Smooth muscle cell (in vitro differentiated cells): ENCODE results near the gene SDK2. TPM values are rescaled to one million over a fixed set of nuclear protein-coding genes. Genes with fewer than 3 reads are reported as not detected.

Source experiments
- DNase-seq: peaks from one replicate; lab custom pipeline; 2025; ENCODE audit not compliant: unreplicated experiment; lab: John Stamatoyannopoulos, UW
- H2AFZ ChIP-seq: fragments of 200-600 bp; sonication (generic); 2 replicates; pipeline ENCODE4 v1.6.0; 2016; ENCODE audit warnings: antibody characterized with exemption, low read depth, mild to moderate bottlenecking
- H3F3A ChIP-seq: fragments of 200-600 bp; sonication (generic); 2 replicates; pipeline ENCODE4 v1.6.0; 2017; ENCODE audit warnings: antibody characterized with exemption, low read depth
- H3K27ac ChIP-seq: fragments of 200-600 bp; sonication (generic); 2 replicates; pipeline ENCODE4 v1.5.1; 2016; ENCODE audit warnings: low read depth, mild to moderate bottlenecking
- H3K27me3 ChIP-seq: fragments of 200-600 bp; sonication (generic); 2 replicates; pipeline ENCODE4 v1.6.1; 2016; ENCODE audit warnings: low read depth, mild to moderate bottlenecking
- H3K36me3 ChIP-seq: fragments of 200-600 bp; sonication (generic); 2 replicates; pipeline ENCODE4 v1.5.1; 2016; ENCODE audit warnings: low read depth
- H3K4me1 ChIP-seq: fragments of 200-600 bp; sonication (generic); 2 replicates; pipeline ENCODE4 v1.5.1; 2016; ENCODE audit warnings: low read depth
- H3K4me2 ChIP-seq: fragments of 200-600 bp; sonication (generic); 2 replicates; pipeline ENCODE4 v1.6.0; 2016; ENCODE audit warnings: mild to moderate bottlenecking
- H3K4me3 ChIP-seq: fragments of 200-600 bp; sonication (generic); 2 replicates; pipeline ENCODE4 v1.5.1; 2016; ENCODE audit warnings: mild to moderate bottlenecking
- H3K79me2 ChIP-seq: fragments of 200-600 bp; sonication (generic); 2 replicates; pipeline ENCODE4 v1.6.0; 2016; ENCODE audit warnings: low read depth, mild to moderate bottlenecking
- H3K9ac ChIP-seq: fragments of 200-600 bp; sonication (generic); 2 replicates; pipeline ENCODE4 v1.6.0; 2016; ENCODE audit warnings: low read depth
- H3K9me3 ChIP-seq: fragments of 200-600 bp; sonication (generic); replicated peaks from 2 replicates; pipeline ENCODE4 v1.5.1; 2016; ENCODE audit warnings: low read depth
- H4K20me1 ChIP-seq: fragments of 200-600 bp; sonication (generic); 2 replicates; pipeline ENCODE4 v1.6.0; 2016; ENCODE audit warnings: low read depth
- WGBS: methylation state at CpG from one replicate; pipeline ENCODE4 v1.1.7; 2016; ENCODE audit warnings: low lambda C conversion rate; 5-methylcytosine and 5-hydroxymethylcytosine counted together
- polyA plus RNA-seq: library from polyadenylated mRNA; unstranded; fragments of >200 nt; fragmentation: Nextera tagmentation; extraction: Ambion mirVana; gene quantifications from 2 replicates; pipeline ENCODE4 v1.2.1, GENCODE V29; 2016
- total RNA-seq: library from RNA; depleted of rRNA; stranded (reverse); fragments of >200 nt; gene quantifications from 2 replicates; pipeline ENCODE4 v1.2.3, GENCODE V29; 2014
- TF ChIP-seq, protein P1 (sequence below): fragments of 200-600 bp; sonication (generic); IDR thresholded peaks from 2 replicates; pipeline ENCODE4 v1.5.1; 2017; ENCODE audit warnings: borderline replicate concordance, mild to moderate bottlenecking, antibody characterized with exemption; ENCODE audit not compliant: insufficient read depth, poor library complexity, severe bottlenecking

SDK2 gene
- total and polyA plus RNA-seq, 2 experiments from 2014 or later = 4.6 to 6.5 TPM

DNA sequence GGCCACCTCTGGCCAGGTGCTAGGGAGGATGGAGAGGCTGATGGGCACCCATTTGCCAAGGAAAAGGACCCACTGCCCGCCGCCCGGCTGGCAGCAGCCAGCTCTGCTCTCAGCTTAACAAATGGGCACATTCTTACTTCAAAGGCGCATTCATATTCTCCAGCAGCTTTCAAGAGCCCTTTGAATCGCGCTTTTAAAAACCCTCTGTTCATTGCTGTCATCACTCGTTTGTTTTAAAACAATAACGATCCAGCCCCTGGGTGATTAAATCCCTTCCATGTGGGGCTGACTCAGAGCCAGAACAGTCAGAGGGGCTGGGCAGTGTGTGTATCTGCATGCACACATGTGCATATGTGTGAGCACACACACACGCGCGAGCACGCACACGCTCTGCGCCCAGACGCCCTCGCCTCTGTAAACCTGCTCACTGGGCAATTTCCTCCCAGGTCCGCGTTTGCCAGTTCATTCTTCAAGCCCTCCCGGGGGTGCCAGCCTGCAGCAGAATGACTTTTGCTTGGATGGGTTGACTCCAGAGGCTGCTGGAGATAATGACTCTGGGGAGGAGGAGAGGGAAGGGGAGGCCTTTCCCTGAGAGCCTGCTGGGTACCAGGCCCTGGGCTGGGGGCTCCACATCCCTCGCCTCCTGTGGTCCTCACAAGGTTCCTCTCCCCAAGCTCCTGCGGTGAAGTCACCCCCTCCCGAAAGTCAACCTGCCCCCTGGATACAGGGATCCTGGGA, 133.1 kb downstream of the SDK2 start:
- Histone ChIP-seq H3K79me2 (no peaks in the 10 kb centered on the region), H3K27ac (no peak overlapping the region), H3K4me3 (no peak overlapping the region), H3K27me3 (no peaks in the 10 kb centered on the region), H3K36me3 (no peaks in the 10 kb centered on the region), H3K4me2 (no peak overlapping the region), H4K20me1 (peaks cover 70% of the 10 kb centered on the region), H3K9ac (no peak overlapping the region), H3K9me3 (no peaks in the 10 kb centered on the region), H2AFZ (no peak overlapping the region), H3K4me1 (no peaks in the 10 kb centered on the region), H3F3A (no peaks in the 10 kb centered on the region)
- 79% methylated on average over 21 of the region's 22 CpGs for WGBS
- TF ChIP-seq, protein P1, sequence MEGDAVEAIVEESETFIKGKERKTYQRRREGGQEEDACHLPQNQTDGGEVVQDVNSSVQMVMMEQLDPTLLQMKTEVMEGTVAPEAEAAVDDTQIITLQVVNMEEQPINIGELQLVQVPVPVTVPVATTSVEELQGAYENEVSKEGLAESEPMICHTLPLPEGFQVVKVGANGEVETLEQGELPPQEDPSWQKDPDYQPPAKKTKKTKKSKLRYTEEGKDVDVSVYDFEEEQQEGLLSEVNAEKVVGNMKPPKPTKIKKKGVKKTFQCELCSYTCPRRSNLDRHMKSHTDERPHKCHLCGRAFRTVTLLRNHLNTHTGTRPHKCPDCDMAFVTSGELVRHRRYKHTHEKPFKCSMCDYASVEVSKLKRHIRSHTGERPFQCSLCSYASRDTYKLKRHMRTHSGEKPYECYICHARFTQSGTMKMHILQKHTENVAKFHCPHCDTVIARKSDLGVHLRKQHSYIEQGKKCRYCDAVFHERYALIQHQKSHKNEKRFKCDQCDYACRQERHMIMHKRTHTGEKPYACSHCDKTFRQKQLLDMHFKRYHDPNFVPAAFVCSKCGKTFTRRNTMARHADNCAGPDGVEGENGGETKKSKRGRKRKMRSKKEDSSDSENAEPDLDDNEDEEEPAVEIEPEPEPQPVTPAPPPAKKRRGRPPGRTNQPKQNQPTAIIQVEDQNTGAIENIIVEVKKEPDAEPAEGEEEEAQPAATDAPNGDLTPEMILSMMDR = no peak
- no peak for DNase-seq

DNA sequence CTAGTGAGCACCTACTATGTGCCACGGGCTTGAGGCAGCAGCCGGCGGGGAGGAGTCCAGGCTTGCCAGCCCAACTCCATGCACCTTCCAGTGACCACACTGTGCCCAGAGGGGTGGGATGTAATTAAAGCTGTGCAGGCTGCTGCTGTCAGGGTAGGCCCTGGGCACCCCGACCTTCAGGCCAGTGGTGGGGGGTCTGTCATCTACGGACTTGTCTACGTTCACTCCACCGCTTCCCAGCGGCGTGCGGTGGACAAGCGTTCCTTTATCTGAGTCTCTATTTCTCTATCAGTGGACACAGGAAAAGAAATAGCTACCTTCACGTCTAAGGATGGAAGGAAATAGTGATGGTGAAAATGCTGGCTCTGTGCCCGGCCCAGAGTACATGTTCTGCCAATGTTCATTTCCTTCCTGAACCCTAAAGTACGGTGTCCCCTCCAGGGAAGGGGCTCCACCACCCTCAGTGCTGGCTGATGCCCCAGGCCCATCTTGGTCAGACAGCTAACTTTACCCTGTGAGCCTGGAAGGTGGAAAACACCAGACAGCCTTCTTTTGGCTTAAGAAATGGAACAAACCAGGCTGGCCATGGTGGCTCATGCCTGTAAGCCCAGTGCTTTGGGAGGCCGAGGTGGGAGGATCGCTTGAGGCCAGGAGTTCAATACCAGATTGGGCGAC, 135.2 kb downstream of the SDK2 start:
- no peak overlapping the region for H2AFZ ChIP-seq
- H3K4me3 ChIP-seq = no peak overlapping the region
- H3K9me3 ChIP-seq = no peaks in the 10 kb centered on the region
- no peak overlapping the region for H3K4me2 ChIP-seq
- H3K36me3 ChIP-seq = no peaks in the 10 kb centered on the region
- no peak overlapping the region for H3K27ac ChIP-seq
- 96% methylated on average over 17 of the region's 17 CpGs for WGBS
- no peak overlapping the region for H3K9ac ChIP-seq
- peaks cover 57% of the 10 kb centered on the region for H4K20me1 ChIP-seq
- no peaks in the 10 kb centered on the region for H3K4me1 ChIP-seq
- H3K79me2 ChIP-seq = no peaks in the 10 kb centered on the region
- H3F3A ChIP-seq = no peaks in the 10 kb centered on the region
- TF ChIP-seq, protein P1 = no peak
- H3K27me3 ChIP-seq = no peaks in the 10 kb centered on the region
- DNase-seq = no peak

DNA sequence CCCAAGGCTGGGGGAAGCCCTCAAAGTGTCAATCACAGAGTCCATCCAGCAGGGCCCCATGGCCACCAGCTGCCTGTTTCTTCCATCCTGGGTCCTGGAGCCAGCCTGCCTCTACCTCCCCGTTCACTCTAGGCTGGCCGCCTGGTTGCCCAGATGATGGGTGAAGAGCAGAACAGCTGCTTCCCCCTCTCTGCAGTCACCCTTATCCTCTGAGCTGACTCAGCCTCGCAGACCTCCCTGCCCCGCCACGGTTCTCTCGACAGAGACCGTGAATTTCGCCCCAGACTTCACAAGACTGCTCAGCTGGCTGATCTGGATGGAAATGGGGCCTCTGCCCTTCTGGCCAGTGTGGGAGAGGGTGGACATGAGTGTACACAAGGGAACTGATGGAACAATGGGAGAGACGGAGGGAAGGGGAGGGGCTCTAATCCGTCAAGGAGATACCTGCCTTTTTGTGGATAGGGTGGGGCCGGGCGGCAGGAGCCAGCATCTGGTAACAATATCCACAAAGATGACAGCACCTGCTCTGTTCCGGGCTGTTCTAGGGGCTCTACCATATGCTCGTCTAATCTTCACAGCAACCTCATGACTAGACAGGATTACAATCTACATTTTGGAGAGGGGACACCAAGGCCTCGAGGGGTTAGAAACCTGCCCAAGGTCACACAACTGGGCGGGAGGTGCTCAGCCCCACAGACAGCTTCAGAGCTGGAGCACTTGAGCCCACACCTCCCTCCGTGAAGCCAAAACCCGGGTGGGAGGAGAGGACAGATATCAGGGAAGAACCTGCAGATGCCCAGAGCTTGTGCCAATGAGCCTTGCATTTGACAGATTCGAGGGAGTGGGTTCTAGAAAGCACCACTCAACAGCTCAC, 136.0 kb downstream of the SDK2 start:
- Histone ChIP-seq H3F3A (no peaks in the 10 kb centered on the region), H2AFZ (no peak overlapping the region), H3K27me3 (no peaks in the 10 kb centered on the region), H3K9me3 (no peaks in the 10 kb centered on the region), H3K79me2 (no peaks in the 10 kb centered on the region), H3K4me3 (no peak overlapping the region), H3K4me2 (no peak overlapping the region), H4K20me1 (peaks cover 54% of the 10 kb centered on the region), H3K4me1 (no peaks in the 10 kb centered on the region), H3K36me3 (no peaks in the 10 kb centered on the region), H3K27ac (no peak overlapping the region), H3K9ac (no peak overlapping the region)
- DNase-seq = no peak
- TF ChIP-seq, protein P1 = no peak
- 72% methylated on average over 19 of the region's 19 CpGs for WGBS
